HG03108 (cell line): Measurements from ENCODE around the gene COQ8B.

Experiments
- ATAC-seq: cut with Tn5 transposase; IDR thresholded peaks from one replicate; pipeline ENCODE4 v1.9.1; 2021; ENCODE audit warnings: moderate library complexity; ENCODE audit not compliant: unreplicated experiment

Gene COQ8B

DNA sequence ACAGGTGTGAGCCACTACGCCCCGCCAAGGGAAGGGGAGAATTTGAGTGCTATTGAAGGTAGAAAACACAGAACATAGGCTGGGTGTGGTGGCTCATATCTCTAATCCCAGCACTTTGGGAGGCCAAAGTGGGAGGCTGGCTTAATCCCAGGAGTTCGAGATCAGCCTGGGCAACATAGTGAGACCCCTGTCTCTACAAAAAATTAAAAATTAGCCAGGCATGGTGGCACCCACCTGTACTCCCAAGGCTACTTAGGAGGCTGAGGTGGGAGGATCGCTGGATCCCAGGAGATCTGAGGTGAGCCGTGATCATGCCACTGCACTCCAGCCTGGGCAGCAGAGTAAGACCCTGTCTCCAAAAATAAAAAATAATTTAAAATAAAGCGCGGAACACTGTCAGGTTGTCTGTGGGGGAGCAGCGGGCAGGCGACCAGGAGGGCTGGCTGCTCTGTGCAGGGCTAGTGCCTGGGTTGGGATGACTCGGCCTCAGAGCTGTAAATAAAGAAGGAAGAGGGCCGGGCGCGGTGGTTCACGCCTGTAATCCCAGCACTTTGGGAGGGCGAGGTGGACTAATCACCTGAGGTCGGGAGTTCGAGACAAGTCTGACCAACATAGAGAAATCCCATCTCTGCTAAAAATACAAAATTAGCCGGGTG, 74.5 kb downstream of the COQ8B start:
- no peak for ATAC-seq
